Nephron (organoid): ENCODE results near the gene ZMYND8.

Experiments used
- H3K27ac Mint-ChIP-seq, 3 experiments: 2 replicates each; pipeline ENCODE4 v1.8.0; 2020; ENCODE audit warnings: mixed read lengths in 3 of 3, mild to moderate bottlenecking in 2 of 3, moderate library complexity in 1 of 3
- H3K27me3 Mint-ChIP-seq: 2 replicates; pipeline ENCODE4 v1.8.0; 2021; ENCODE audit warnings: low read depth, mild to moderate bottlenecking, moderate library complexity, mixed read lengths
- H3K36me3 Mint-ChIP-seq: 2 replicates; pipeline ENCODE4 v1.8.0; 2020; ENCODE audit warnings: low read depth, mixed read lengths
- H3K4me1 Mint-ChIP-seq: 2 replicates; pipeline ENCODE4 v1.8.0; 2020; ENCODE audit warnings: mixed read lengths
- H3K4me3 Mint-ChIP-seq, 3 experiments: 2 replicates each; pipeline ENCODE4 v1.8.0; 2020; ENCODE audit warnings: mild to moderate bottlenecking in 3 of 3, mixed read lengths in 3 of 3, moderate library complexity in 2 of 3
- H3K9me3 Mint-ChIP-seq: 2 replicates; pipeline ENCODE4 v1.8.0; 2020; ENCODE audit warnings: mixed read lengths
- CTCF ChIP-seq, 3 experiments: fragments of 200-600 bp; sonication (generic); IDR thresholded peaks; one replicate each; pipeline ENCODE4 v1.5.0; 2021; ENCODE audit warnings: antibody characterized with exemption in 3 of 3; ENCODE audit not compliant: unreplicated experiment in 3 of 3

Gene ZMYND8

GRCh38 chr20:47336129-47336754, 20.3 kb downstream of the ZMYND8 start:
- H3K9me3 Mint-ChIP-seq = no peaks in the 10 kb centered on the region
- TF ChIP-seq CTCF (IDR thresholded peaks at IDR 0.05; ENCODE audit: unreplicated experiment in 3 of 3) = no peak
- H3K36me3 Mint-ChIP-seq = peaks cover 57% of the 10 kb centered on the region
- peaks cover 46% of the 10 kb centered on the region for H3K4me1 Mint-ChIP-seq
- H3K27ac Mint-ChIP-seq = peak overlapping the region; percentile 37 to 84 (median 71)
- no peaks in the 10 kb centered on the region for H3K27me3 Mint-ChIP-seq
- H3K4me3 Mint-ChIP-seq = no peak overlapping the region

- TF ChIP-seq CTCF (IDR thresholded peaks at IDR 0.05; ENCODE audit: unreplicated experiment in 3 of 3) = no peak
- H3K9me3 Mint-ChIP-seq = no peaks in the 10 kb centered on the region
- H3K4me3 Mint-ChIP-seq = no peak overlapping the region
- peaks cover 49% of the 10 kb centered on the region for H3K4me1 Mint-ChIP-seq
- H3K27me3 Mint-ChIP-seq = no peaks in the 10 kb centered on the region
- H3K36me3 Mint-ChIP-seq = peaks cover 59% of the 10 kb centered on the region
- peak overlapping the region; percentile 36 to 84 (median 71) for H3K27ac Mint-ChIP-seq
Measured at GRCh38 chr20:47335251-47336128, 21.0 kb downstream of the ZMYND8 start.

- no peak for TF ChIP-seq CTCF (IDR thresholded peaks at IDR 0.05; ENCODE audit: unreplicated experiment in 3 of 3)
- H3K4me3 Mint-ChIP-seq = peak overlapping the region in 1 of 3 experiments; percentile 3
- H3K9me3 Mint-ChIP-seq = no peaks in the 10 kb centered on the region
- peak overlapping the region; percentile 67 to 78 (median 68) for H3K27ac Mint-ChIP-seq
- H3K4me1 Mint-ChIP-seq = peaks cover 59% of the 10 kb centered on the region
- H3K36me3 Mint-ChIP-seq = peaks cover 55% of the 10 kb centered on the region
- no peaks in the 10 kb centered on the region for H3K27me3 Mint-ChIP-seq
Measured at GRCh38 chr20:47334022-47334551, 22.4 kb downstream of the ZMYND8 start.

GRCh38 chr20:47332381-47333206, 23.9 kb downstream of the ZMYND8 start:
- Mint-ChIP-seq H3K4me1 (peaks cover 62% of the 10 kb centered on the region), H3K9me3 (no peaks in the 10 kb centered on the region), H3K4me3 (no peak overlapping the region), H3K27ac (peak overlapping the region; percentile 32 to 75 (median 43)), H3K27me3 (no peaks in the 10 kb centered on the region), H3K36me3 (peaks cover 50% of the 10 kb centered on the region)
- TF ChIP-seq CTCF (IDR thresholded peaks at IDR 0.05; ENCODE audit: unreplicated experiment in 3 of 3) = no peak

- no peak for TF ChIP-seq CTCF (IDR thresholded peaks at IDR 0.05; ENCODE audit: unreplicated experiment in 3 of 3)
- H3K4me3 Mint-ChIP-seq = no peak overlapping the region
- no peaks in the 10 kb centered on the region for H3K9me3 Mint-ChIP-seq
- no peaks in the 10 kb centered on the region for H3K27me3 Mint-ChIP-seq
- H3K4me1 Mint-ChIP-seq = peaks cover 60% of the 10 kb centered on the region
- H3K36me3 Mint-ChIP-seq = peaks cover 54% of the 10 kb centered on the region
- peak overlapping the region; percentile 8 to 53 (median 41) for H3K27ac Mint-ChIP-seq
Measured at GRCh38 chr20:47330933-47331708, 25.4 kb downstream of the ZMYND8 start.
